ENCODE results near the gene SULT1A2.
"Not testable (repeated sequence)": the region's sequence is repeated elsewhere in the genome, so short reads cannot be mapped to it uniquely, and the experiment has no call there.

Gene SULT1A2

DNA sequence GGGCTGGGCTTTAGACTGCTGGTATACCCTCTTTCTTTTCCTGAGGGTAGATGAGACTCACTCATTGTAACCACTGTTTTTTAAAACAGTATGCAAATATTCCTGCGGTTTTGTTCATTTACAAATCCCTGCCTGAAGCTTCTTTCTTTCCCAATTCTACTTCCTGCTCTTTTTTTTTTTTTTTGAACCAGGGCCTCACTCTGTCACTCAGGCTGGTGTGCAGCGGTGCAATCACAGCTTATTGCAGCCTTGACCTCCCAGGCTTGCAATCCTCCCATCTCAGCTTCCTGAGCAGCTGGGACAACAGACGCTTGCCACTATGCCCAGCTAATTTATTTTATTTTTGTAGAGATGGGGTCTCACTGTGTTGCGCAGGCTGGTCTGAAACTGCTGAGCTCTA is 21.0 kb upstream of the SULT1A2 start:
- no peak for DNase-seq (ENCODE audit: extremely low read depth, low read depth)
- H3K4me3 ChIP-seq (replicated peaks; ENCODE audit: low read depth, low read length), result no peak overlapping the region
- TF ChIP-seq, protein P1, sequence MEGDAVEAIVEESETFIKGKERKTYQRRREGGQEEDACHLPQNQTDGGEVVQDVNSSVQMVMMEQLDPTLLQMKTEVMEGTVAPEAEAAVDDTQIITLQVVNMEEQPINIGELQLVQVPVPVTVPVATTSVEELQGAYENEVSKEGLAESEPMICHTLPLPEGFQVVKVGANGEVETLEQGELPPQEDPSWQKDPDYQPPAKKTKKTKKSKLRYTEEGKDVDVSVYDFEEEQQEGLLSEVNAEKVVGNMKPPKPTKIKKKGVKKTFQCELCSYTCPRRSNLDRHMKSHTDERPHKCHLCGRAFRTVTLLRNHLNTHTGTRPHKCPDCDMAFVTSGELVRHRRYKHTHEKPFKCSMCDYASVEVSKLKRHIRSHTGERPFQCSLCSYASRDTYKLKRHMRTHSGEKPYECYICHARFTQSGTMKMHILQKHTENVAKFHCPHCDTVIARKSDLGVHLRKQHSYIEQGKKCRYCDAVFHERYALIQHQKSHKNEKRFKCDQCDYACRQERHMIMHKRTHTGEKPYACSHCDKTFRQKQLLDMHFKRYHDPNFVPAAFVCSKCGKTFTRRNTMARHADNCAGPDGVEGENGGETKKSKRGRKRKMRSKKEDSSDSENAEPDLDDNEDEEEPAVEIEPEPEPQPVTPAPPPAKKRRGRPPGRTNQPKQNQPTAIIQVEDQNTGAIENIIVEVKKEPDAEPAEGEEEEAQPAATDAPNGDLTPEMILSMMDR (IDR thresholded peaks at IDR 0.05; ENCODE audit: low read depth, low read length, missing control alignments), result no peak

DNA sequence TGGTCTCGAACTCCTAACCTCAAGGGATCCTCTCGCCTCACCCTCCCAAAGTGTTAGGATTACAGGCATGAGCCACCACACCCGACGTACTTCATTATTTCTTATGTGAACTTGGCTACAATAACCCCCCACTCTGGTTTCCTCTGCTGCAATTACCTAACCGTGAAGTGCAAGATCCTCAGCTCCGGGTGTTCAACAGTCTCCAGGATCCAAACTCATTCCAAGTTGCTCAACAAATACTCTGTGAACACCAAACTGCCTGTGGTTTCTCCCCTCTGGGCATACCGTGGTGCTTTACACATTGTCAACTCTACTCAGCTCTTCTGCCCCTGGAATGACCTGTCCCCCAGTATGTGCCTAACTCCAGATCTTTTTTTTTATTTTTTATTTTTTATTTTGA is 19.8 kb upstream of the SULT1A2 start:
- TF ChIP-seq, protein P1 (IDR thresholded peaks at IDR 0.05; ENCODE audit: low read depth, low read length, missing control alignments), result no peak
- no peak for DNase-seq (ENCODE audit: extremely low read depth, low read depth)
- H3K4me3 ChIP-seq (replicated peaks; ENCODE audit: low read depth, low read length), result no peak overlapping the region

DNA sequence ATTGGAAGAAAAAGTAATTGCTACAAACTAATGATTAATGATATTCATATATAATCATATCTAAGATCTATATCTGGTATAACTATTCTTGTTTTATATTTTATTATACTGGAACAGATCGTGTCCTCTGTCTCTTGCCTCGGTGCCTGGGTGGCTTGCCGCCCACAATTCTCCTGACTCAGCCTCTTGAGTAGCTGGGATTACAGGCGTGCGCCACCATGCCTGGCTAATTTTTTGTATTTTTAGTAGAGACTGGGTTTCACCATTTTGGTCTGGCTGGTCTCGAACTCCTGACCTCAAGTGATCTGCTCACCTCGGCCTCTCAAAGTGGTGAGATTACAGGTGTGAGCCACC is 19.4 kb upstream of the SULT1A2 start:
- DNase-seq (ENCODE audit: extremely low read depth, low read depth); H3K4me3 ChIP-seq (replicated peaks; ENCODE audit: low read depth, low read length): not testable (repeated sequence)

DNA sequence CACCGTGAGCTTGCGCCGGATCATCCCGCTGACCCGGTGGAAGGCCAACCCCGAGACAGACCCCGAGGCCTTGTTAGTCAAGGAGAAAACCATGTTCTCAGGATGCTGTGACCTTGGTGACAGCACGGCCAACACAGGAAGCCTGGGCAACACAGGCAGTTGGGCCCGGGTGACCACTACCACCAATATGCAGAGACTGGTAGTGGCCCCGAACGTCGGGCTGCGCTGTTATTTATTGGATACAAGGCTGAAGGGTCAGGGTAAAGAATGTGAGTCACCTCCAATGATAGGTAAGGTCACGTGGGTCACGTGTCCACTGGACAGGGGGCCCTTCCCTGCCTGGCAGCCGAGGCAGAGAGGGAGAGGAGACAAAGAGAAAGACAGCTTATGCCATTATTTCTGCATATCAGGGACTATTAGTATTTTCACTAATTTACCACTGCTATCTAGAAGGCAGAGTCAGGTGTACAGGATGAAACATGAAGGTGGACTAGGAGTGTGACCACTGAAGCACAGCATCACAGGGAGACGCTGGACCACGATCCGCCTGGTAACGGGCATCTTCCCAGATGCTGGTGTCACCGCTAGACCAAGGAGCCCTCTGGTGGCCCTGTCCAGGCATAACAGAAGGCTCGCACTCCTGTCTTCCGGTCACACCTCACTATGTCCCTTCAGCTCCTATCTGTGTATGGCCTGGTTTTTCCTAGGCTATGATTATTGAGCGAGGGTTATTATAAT is 18.8 kb upstream of the SULT1A2 start:
- DNase-seq (ENCODE audit: extremely low read depth, low read depth); H3K4me3 ChIP-seq (replicated peaks; ENCODE audit: low read depth, low read length): not testable (repeated sequence)
- TF ChIP-seq, protein P1 (IDR thresholded peaks at IDR 0.05; ENCODE audit: low read depth, low read length, missing control alignments), result peak; percentile 53

DNA sequence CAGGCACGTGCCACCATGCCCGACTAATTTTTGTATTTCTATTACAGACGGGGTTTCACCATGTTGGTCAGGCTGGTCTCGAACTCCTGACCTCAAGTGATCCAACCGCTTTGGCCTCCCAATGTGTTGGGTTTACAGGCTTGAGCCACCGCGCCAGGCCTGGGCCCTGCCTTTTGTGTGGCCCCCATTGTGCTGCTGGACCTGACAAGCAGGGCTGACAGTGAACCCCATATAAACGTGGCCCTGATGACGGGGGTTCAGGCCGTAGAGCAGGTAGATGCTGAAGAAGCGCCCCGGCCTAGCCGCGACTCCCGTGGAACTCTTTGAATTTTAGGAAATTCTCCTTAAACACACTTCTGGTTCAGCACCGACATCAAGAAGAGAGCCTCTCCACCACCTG is 17.7 kb upstream of the SULT1A2 start:
- H3K4me3 ChIP-seq (replicated peaks; ENCODE audit: low read depth, low read length); DNase-seq (ENCODE audit: extremely low read depth, low read depth): not testable (repeated sequence)

DNA sequence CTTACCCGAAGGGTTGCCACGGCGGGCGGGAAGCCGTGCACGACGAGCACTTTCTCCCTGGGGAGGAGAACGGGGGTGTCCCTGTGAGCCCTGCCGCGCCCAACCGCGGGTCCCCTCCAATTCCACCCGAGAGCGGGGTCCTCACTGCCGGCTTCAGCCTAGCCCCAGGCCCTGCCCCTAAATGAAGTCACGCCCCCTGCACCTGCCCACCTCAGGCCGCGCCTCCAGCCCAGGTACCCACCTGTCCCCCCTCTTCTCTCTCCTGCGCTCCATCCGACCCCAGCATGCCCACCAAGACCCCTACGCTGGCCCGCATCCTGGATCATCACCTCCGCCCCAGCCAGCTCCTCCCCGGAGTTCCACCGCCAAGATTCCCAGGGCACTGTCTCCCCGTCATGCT is 17.1 kb upstream of the SULT1A2 start:
- not testable (repeated sequence) for DNase-seq (ENCODE audit: extremely low read depth, low read depth); H3K4me3 ChIP-seq (replicated peaks; ENCODE audit: low read depth, low read length)

DNA sequence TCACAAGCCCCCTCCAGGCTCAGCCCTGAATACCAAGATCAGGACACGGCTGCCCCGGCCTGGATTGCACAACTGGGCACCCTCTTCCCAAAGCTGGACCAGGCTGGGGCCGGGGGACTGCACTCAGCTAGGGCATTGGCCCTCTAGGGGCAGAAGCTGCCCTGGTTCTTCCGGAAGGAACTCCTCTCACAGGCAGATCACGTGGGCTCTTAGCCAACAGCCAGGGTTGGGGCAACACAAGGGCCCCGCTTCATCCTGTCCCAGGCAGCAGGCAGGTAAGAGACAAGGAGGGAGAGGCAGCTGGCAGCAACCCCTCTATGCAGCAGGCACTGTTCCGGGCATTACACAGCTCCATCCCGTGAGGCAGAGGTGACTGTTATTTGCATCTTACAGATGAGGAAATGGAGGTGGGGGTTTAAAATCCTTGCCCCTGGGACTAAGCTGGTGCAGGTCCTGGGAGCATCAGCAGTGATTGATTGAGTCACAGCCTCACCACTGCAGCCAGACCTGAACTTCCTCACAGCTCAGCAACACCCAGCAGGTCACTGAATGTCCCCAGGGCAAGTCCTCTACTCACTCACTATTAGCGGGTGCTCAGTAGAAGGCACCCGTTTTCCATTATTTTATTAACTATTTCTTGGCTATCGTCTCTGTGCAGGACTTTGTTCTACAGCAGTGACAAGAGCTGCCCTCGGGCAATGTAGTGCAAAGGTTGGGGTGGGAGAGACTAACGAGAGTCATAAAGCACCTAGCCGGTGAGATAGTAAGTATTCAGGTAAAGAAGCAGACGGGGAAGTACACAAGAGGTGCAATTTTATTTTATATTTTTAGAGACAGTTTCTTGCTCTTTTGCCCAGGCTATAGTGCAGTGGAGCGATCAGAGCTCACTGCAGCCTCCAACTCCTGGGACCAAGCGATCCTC is 15.8 kb upstream of the SULT1A2 start:
- not testable (repeated sequence) for H3K4me3 ChIP-seq (replicated peaks; ENCODE audit: low read depth, low read length); DNase-seq (ENCODE audit: extremely low read depth, low read depth)

DNA sequence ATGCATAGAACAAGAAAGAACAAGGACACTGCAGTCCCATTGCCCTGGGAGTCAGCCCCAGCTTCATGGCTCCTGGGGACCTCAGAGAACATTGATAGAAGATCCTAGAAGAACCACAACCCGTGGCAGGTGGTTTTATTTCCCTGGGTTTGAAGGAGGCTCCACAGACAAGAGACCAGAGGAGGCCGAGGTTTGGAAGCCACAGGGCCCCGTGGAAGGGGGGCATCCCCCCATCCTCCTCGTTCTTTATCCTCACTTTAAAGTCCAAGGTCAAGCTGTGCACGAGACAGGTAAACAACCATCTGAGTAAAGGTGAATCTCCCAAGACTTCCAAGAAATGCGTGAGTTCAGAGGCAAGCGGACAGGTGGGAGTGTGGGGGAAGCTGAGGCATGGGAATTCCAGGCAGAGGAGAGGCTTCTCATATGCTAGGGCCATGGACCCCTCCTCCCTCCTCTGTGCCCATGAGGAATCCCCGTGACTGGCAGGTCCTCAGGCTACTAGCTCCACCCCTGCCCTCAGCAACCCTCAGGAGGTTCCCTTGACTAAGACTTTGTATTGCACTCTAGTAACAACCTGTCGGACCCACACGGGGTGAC is 13.8 kb upstream of the SULT1A2 start:
- TF ChIP-seq, protein P1 (IDR thresholded peaks at IDR 0.05; ENCODE audit: low read depth, low read length, missing control alignments), result no peak
- H3K4me3 ChIP-seq (replicated peaks; ENCODE audit: low read depth, low read length), result no peak overlapping the region
- no peak for DNase-seq (ENCODE audit: extremely low read depth, low read depth)
